Measurements from ENCODE around the gene KCNK13. TPM values are rescaled to one million over a fixed set of nuclear protein-coding genes. Genes with fewer than 3 reads are reported as not detected.

Gene KCNK13
- total and polyA plus RNA-seq, 2 experiments from 2014 or later = 0.21 to 1.0 TPM

GRCh38 chr14:90109858-90110257, 48.1 kb downstream of the KCNK13 start:
- H3K4me1 ChIP-seq (ENCODE audit: insufficient read depth) = no peaks in the 10 kb centered on the region
- ATAC-seq = peak; percentile 98

More at GRCh38 chr14:90109858-90110257, 48.1 kb downstream of the KCNK13 start:
- no peaks in the 10 kb centered on the region for H4K20me1 ChIP-seq (replicated peaks; ENCODE audit: insufficient read depth)
- H3K4me1 Mint-ChIP-seq = no peaks in the 10 kb centered on the region
- H3K9me2 ChIP-seq (ENCODE audit: insufficient read depth) = no peaks in the 10 kb centered on the region; the same call in 1 of the 2 replicates
- no peaks in the 10 kb centered on the region for H3K36me3 ChIP-seq (ENCODE audit: insufficient read depth)
- no peak overlapping the region; the same call in 1 of the 2 replicates for H3K27ac Mint-ChIP-seq
- H3K36me3 Mint-ChIP-seq (ENCODE audit: low read depth) = no peaks in the 10 kb centered on the region
- no peaks in the 10 kb centered on the region for H3K27me3 ChIP-seq (ENCODE audit: insufficient read depth)
- no peak overlapping the region for H3K4me2 ChIP-seq
- H3K9me3 Mint-ChIP-seq = no peaks in the 10 kb centered on the region
- H2AFZ ChIP-seq = no peak overlapping the region
- no peak overlapping the region for H3K27ac ChIP-seq (ENCODE audit: low read depth)
- H3K27me3 Mint-ChIP-seq (ENCODE audit: insufficient read depth, low read depth, poor library complexity) = peaks cover 7% of the 10 kb centered on the region
- no peak overlapping the region for H3K4me3 ChIP-seq
- peak; percentile 80 for DNase-seq (ENCODE audit: low spot score)
- peak; percentile 66 to 76 for TF ChIP-seq CTCF (conservative IDR thresholded peaks at IDR 0.05; ENCODE audit: low read depth in 2 of 2)
- TF ChIP-seq ZNF462 (CRISPR knock-in tag; IDR thresholded peaks at IDR 0.05) = no peak
- no peaks in the 10 kb centered on the region for H3F3A ChIP-seq (replicated peaks; ENCODE audit: low read depth)
- H3K4me3 Mint-ChIP-seq = no peak overlapping the region
- no peaks in the 10 kb centered on the region for H3K79me2 ChIP-seq (replicated peaks; ENCODE audit: insufficient read depth)

All from GM23338 (cell line).